GM12891 (cell line): Measurements from ENCODE around the gene OR10A6.

Source experiments
- PAX5 ChIP-seq: IDR thresholded peaks from 2 replicates; pipeline ENCODE4 v1.6.1; 2011; ENCODE audit warnings: low read length, moderate library complexity, mild to moderate bottlenecking; ENCODE audit not compliant: insufficient read depth, severe bottlenecking
- POLR2A ChIP-seq: IDR thresholded peaks from 2 replicates; pipeline ENCODE4 v1.6.1; 2011; ENCODE audit warnings: low read depth, low read length, control low read depth
- POLR2AphosphoS5 ChIP-seq: IDR thresholded peaks from 2 replicates; pipeline ENCODE4 v1.6.1; 2011; ENCODE audit warnings: low read depth, low read length, control low read depth
- POU2F2 ChIP-seq: IDR thresholded peaks from 2 replicates; pipeline ENCODE4 v1.6.1; 2011; ENCODE audit warnings: low read depth, mild to moderate bottlenecking, control low read depth, low read length, moderate library complexity
- SPI1 ChIP-seq: IDR thresholded peaks from 2 replicates; pipeline ENCODE4 v1.6.1; 2011; ENCODE audit warnings: low read depth, low read length, control low read depth
- TAF1 ChIP-seq: IDR thresholded peaks from 2 replicates; pipeline ENCODE4 v1.6.1; 2011; ENCODE audit warnings: low read depth, low read length, control low read depth

DNA sequence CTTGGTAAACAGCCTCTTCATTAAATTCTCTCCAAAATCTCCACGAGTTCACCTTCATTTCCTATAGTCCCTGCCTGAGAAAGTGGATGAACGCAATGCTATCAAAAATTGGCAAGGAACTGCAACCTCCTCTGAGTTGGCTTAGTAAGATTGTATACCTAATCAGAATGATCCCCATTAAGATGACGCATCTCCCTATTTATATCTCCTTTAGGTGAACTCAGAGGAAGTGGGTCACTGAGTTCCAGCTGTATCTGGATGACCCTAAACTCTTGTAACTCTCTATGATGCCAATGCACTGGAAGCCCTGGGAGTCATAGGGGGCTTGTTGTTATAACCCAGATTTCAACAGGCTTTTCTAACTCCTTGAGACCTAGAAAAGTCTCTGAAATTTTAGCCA lies 48.2 kb downstream of the OR10A6 start:
- TF ChIP-seq POLR2A (no peak), POLR2AphosphoS5 (no peak), POU2F2 (no peak), TAF1 (no peak), PAX5 (no peak), SPI1 (no peak)
